OCI-LY1 (cell line): ENCODE measurements around the gene GOLGA8B.

Experiments used
- H2AFZ ChIP-seq: fragments of 200-600 bp; sonication (generic), shearing (Covaris generic); 2 replicates; pipeline ENCODE4 v1.6.0; 2014; ENCODE audit warnings: antibody characterized with exemption, mild to moderate bottlenecking, low read length
- H3F3A ChIP-seq: fragments of 200-600 bp; sonication (generic), shearing (Covaris generic); 2 replicates; pipeline ENCODE4 v1.6.0; 2014; ENCODE audit warnings: mild to moderate bottlenecking, antibody characterized with exemption, low read length, moderate library complexity; ENCODE audit not compliant: insufficient read depth
- H3K27ac ChIP-seq: fragments of 200-600 bp; sonication (generic); 2 replicates; pipeline ENCODE4 v1.5.1; 2014; ENCODE audit warnings: low read length, mixed run types, mild to moderate bottlenecking, low read depth; ENCODE audit not compliant: poor library complexity, severe bottlenecking
- H3K27me3 ChIP-seq: fragments of 200-600 bp; sonication (generic); 2 replicates; pipeline ENCODE4 v1.6.0; 2014; ENCODE audit warnings: antibody characterized with exemption, mild to moderate bottlenecking, low read length, moderate library complexity; ENCODE audit not compliant: insufficient read depth
- H3K36me3 ChIP-seq: fragments of 200-600 bp; sonication (generic); 2 replicates; pipeline ENCODE4 v1.6.1; 2014; ENCODE audit warnings: mild to moderate bottlenecking, antibody characterized with exemption, low read length, moderate library complexity, mixed read lengths; ENCODE audit not compliant: insufficient read depth
- H3K4me1 ChIP-seq: fragments of 200-600 bp; sonication (generic); 2 replicates; pipeline ENCODE4 v1.5.1; 2014; ENCODE audit warnings: mild to moderate bottlenecking, low read length, moderate library complexity; ENCODE audit not compliant: insufficient read depth, severe bottlenecking
- H3K4me2 ChIP-seq: fragments of 200-600 bp; sonication (generic), shearing (Covaris generic); 2 replicates; pipeline ENCODE4 v1.6.1; 2014; ENCODE audit warnings: low read length
- H3K4me3 ChIP-seq: fragments of 200-600 bp; sonication (generic); 2 replicates; pipeline ENCODE4 v1.5.1; 2014; ENCODE audit warnings: low read length, low read depth, mild to moderate bottlenecking, mixed read lengths; ENCODE audit not compliant: poor library complexity, severe bottlenecking
- H3K79me2 ChIP-seq: fragments of 200-600 bp; shearing (Covaris generic); 2 replicates; pipeline ENCODE4 v1.6.1; 2016; ENCODE audit warnings: mixed run types, low read length, mixed read lengths; ENCODE audit not compliant: insufficient read depth
- H3K9ac ChIP-seq: fragments of 200-600 bp; sonication (generic), shearing (Covaris generic); 2 replicates; pipeline ENCODE4 v1.6.1; 2014; ENCODE audit warnings: mild to moderate bottlenecking, low read length, mixed read lengths
- H3K9me2 ChIP-seq: fragments of 200-600 bp; sonication (generic), shearing (Covaris generic); 2 replicates; pipeline ENCODE4 v1.6.1; 2014; ENCODE audit warnings: low read depth, mild to moderate bottlenecking, low read length, mixed read lengths
- H3K9me3 ChIP-seq: fragments of 200-600 bp; shearing (Covaris generic); 2 replicates; pipeline ENCODE4 v1.6.1; 2014; ENCODE audit warnings: low read length, mixed read lengths
- H4K20me1 ChIP-seq: fragments of 200-600 bp; sonication (generic), shearing (Covaris generic); 2 replicates; pipeline ENCODE4 v1.6.0; 2016; ENCODE audit warnings: mild to moderate bottlenecking, low read length; ENCODE audit not compliant: insufficient read depth
- EZH2 ChIP-seq: fragments of 200-600 bp; sonication (generic), shearing (Covaris generic); IDR thresholded peaks from 2 replicates; pipeline ENCODE4 v1.8.0; 2017; ENCODE audit warnings: borderline replicate concordance, mixed run types, mild to moderate bottlenecking, antibody characterized with exemption, low read length, moderate library complexity, mixed read lengths
- TF ChIP-seq, protein P1 (sequence below): fragments of 200-600 bp; sonication (generic), shearing (Covaris generic); IDR thresholded peaks from 2 replicates; pipeline ENCODE4 v1.5.1; 2017; ENCODE audit warnings: mild to moderate bottlenecking, antibody characterized with exemption, low read length, moderate library complexity, mixed read lengths

The GOLGA8B gene

DNA sequence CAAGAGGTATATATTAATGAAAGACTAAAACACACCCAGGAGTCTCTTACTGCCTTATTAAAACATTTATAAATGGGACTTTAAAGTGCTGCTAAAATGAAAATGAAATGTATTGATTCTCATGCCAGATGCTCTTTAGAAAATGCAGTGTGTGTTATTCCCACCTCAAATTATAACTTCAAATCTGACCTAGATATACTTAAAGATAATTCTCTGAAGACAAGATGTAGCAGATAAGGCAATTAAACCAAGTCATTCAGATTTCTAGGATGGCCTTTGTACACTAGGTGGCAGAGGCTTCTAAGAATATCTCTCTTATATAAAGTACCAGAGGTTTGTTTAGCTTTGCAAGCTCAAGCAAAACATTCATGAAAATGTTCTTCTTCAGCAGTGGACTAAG is 26.9 kb upstream of the GOLGA8B start:
- H3K4me1 ChIP-seq, result no peaks in the 10 kb centered on the region
- TF ChIP-seq, protein P1, sequence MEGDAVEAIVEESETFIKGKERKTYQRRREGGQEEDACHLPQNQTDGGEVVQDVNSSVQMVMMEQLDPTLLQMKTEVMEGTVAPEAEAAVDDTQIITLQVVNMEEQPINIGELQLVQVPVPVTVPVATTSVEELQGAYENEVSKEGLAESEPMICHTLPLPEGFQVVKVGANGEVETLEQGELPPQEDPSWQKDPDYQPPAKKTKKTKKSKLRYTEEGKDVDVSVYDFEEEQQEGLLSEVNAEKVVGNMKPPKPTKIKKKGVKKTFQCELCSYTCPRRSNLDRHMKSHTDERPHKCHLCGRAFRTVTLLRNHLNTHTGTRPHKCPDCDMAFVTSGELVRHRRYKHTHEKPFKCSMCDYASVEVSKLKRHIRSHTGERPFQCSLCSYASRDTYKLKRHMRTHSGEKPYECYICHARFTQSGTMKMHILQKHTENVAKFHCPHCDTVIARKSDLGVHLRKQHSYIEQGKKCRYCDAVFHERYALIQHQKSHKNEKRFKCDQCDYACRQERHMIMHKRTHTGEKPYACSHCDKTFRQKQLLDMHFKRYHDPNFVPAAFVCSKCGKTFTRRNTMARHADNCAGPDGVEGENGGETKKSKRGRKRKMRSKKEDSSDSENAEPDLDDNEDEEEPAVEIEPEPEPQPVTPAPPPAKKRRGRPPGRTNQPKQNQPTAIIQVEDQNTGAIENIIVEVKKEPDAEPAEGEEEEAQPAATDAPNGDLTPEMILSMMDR, result peak; percentile 35
- no peak for TF ChIP-seq EZH2
- H3K79me2 ChIP-seq, result no peaks in the 10 kb centered on the region
- no peak overlapping the region for H2AFZ ChIP-seq
- no peak overlapping the region for H3K4me3 ChIP-seq
- no peak overlapping the region for H3K4me2 ChIP-seq
- no peaks in the 10 kb centered on the region for H3K36me3 ChIP-seq
- no peaks in the 10 kb centered on the region for H3K9me3 ChIP-seq
- H3K9ac ChIP-seq, result no peak overlapping the region
- no peaks in the 10 kb centered on the region for H3F3A ChIP-seq
- no peaks in the 10 kb centered on the region for H3K9me2 ChIP-seq
- no peaks in the 10 kb centered on the region for H4K20me1 ChIP-seq
- no peak overlapping the region for H3K27ac ChIP-seq
- H3K27me3 ChIP-seq, result no peaks in the 10 kb centered on the region

DNA sequence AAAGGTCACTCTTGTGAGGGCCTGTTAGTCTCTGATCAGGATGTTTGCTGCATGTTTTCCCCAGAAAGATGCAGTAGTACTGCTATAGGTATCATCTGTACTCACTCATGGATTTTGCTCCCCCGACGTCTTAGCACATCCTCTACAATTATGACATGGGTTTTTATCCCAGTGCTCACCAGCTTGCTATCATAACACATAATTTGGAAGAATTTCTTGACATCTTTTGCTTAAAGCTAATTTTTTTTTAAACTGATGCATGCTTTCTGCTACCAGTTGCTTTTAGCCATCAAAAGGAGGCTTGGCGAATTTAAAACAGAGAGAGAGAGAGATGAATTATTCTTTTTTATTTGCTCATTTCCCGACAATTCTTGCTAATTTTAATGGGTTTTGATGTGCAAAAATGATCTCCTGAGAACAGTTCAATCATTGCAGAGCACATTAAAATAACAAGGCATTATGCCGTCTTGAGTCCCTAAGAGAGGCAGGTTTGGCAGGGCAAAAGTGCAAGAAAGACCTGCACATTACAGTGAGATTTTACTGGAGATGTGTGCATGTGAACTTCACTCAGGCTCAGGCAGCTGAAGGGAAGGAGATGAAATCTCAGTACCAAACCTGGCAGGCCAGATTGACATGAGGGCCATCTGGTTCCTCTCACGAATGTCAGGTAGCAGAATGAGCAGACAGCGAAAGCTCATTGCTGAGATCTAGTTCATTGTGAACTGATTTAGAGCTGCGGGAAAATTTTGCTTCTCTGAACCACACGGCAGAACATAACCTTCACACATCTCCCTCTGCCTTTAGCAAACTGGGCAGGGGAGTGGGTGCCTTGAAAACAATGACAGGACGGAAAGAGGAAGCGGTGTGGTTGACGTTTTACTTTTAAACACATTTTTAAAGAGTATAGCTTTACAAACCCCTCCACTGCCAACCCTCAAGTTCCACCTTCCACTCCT is 25.9 kb upstream of the GOLGA8B start:
- no peaks in the 10 kb centered on the region for H4K20me1 ChIP-seq
- H3K79me2 ChIP-seq, result no peaks in the 10 kb centered on the region
- H3K9me3 ChIP-seq, result no peaks in the 10 kb centered on the region
- no peaks in the 10 kb centered on the region for H3K9me2 ChIP-seq
- H3F3A ChIP-seq, result no peaks in the 10 kb centered on the region
- no peaks in the 10 kb centered on the region for H3K27me3 ChIP-seq
- H3K27ac ChIP-seq, result no peak overlapping the region
- no peaks in the 10 kb centered on the region for H3K36me3 ChIP-seq
- H3K9ac ChIP-seq, result no peak overlapping the region
- H3K4me2 ChIP-seq, result no peak overlapping the region
- no peak for TF ChIP-seq EZH2
- TF ChIP-seq, protein P1, result no peak
- H3K4me3 ChIP-seq, result no peak overlapping the region
- H2AFZ ChIP-seq, result no peak overlapping the region
- no peaks in the 10 kb centered on the region for H3K4me1 ChIP-seq

GRCh38 chr15:34608517-34608916 is 25.1 kb upstream of the GOLGA8B start:
- Histone ChIP-seq H3K79me2 (no peaks in the 10 kb centered on the region), H3F3A (no peaks in the 10 kb centered on the region), H3K9me3 (no peaks in the 10 kb centered on the region), H4K20me1 (no peaks in the 10 kb centered on the region), H3K4me2 (no peak overlapping the region), H3K9me2 (no peaks in the 10 kb centered on the region), H3K36me3 (no peaks in the 10 kb centered on the region), H2AFZ (no peak overlapping the region), H3K4me1 (no peaks in the 10 kb centered on the region), H3K9ac (no peak overlapping the region), H3K4me3 (no peak overlapping the region), H3K27me3 (no peaks in the 10 kb centered on the region), H3K27ac (no peak overlapping the region)
- TF ChIP-seq, protein P1, result no peak
- TF ChIP-seq EZH2, result no peak
